HG02852 (cell line): ENCODE data around the gene ZNF207.
"Not testable (repeated sequence)": the region's sequence is repeated elsewhere in the genome, so short reads cannot be mapped to it uniquely, and the experiment has no call there.

ENCODE experiments used
- ATAC-seq: cut with Tn5 transposase; IDR thresholded peaks from one replicate; pipeline ENCODE4 v1.9.1; 2021; ENCODE audit warnings: mild to moderate bottlenecking, moderate library complexity; ENCODE audit not compliant: unreplicated experiment

Gene ZNF207

GRCh38 chr17:32385971-32386370 lies 36.0 kb downstream of the ZNF207 start:
- ATAC-seq, result no peak

- ATAC-seq, result no peak
These were observed 36.9 kb downstream of the ZNF207 start for GRCh38 chr17:32386844-32387243.

- ATAC-seq, result not testable (repeated sequence)
These were observed 38.2 kb downstream of the ZNF207 start for GRCh38 chr17:32388128-32388527.

GRCh38 chr17:32388613-32389459 lies 38.9 kb downstream of the ZNF207 start:
- no peak for ATAC-seq

- ATAC-seq, result no peak
These were observed 43.9 kb downstream of the ZNF207 start for GRCh38 chr17:32393904-32394303.

- no peak for ATAC-seq
These were observed 46.4 kb downstream of the ZNF207 start for GRCh38 chr17:32396343-32396742.

GRCh38 chr17:32398946-32399345 lies 49.0 kb downstream of the ZNF207 start:
- no peak for ATAC-seq

- not testable (repeated sequence) for ATAC-seq
These were observed 60.1 kb downstream of the ZNF207 start for GRCh38 chr17:32410085-32410484.

- no peak for ATAC-seq
These were observed 76.9 kb downstream of the ZNF207 start for GRCh38 chr17:32426894-32427293.

- ATAC-seq, result no peak
These were observed 79.6 kb downstream of the ZNF207 start for GRCh38 chr17:32429598-32429997.
